Suprapubic skin (tissue), 4 donors: ENCODE measurements around the gene SPOCK1.

Experiments
- EP300 ChIP-seq: sonication (generic); formaldehyde crosslinking; IDR thresholded peaks from one replicate; pipeline ENCODE4 v1.6.1; 2017; ENCODE audit warnings: antibody characterized with exemption
- POLR2A ChIP-seq, 2 donors: fragments of 450-650 bp; IDR thresholded peaks; one replicate each; pipeline ENCODE4 v1.6.1; 2017; ENCODE audit warnings: antibody characterized with exemption in 2 of 2, mild to moderate bottlenecking in 2 of 2, moderate library complexity in 2 of 2
- POLR2AphosphoS5 ChIP-seq, 3 donors: sonication (generic); formaldehyde crosslinking; IDR thresholded peaks; one replicate each; pipeline ENCODE4 v1.6.1; 2017; ENCODE audit warnings: antibody characterized with exemption in 3 of 3
- TF ChIP-seq, protein P1 (sequence below), 2 donors: fragments of 200-600 bp in 1 of 2; fragments of 450-650 bp in 1 of 2; sonication (generic) in 1 of 2; IDR thresholded peaks; one replicate each; pipeline ENCODE4 v1.5.1; 2016 to 2019; ENCODE audit warnings: antibody characterized with exemption in 2 of 2, mild to moderate bottlenecking in 1 of 2, moderate library complexity in 1 of 2

DNA sequence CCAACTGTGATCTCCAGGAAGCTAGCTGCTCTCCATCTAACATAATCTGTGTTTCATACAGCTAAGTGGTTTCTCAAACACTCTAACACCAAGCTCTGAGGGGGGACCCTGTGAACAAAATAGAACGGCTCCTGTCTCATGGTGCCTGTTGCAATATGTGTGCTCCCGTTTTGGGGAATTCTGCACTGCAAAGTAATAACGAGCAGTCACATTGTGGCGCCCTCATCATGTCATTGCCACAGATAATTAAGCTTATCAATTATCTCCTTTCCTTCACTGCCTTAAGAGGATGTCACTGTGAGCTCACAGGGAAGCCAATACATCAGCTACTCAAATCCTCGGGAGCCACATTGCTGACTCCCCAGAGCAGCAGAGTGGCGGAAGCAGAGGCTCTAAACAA lies 416.2 kb downstream of the SPOCK1 start:
- TF ChIP-seq, protein P1, sequence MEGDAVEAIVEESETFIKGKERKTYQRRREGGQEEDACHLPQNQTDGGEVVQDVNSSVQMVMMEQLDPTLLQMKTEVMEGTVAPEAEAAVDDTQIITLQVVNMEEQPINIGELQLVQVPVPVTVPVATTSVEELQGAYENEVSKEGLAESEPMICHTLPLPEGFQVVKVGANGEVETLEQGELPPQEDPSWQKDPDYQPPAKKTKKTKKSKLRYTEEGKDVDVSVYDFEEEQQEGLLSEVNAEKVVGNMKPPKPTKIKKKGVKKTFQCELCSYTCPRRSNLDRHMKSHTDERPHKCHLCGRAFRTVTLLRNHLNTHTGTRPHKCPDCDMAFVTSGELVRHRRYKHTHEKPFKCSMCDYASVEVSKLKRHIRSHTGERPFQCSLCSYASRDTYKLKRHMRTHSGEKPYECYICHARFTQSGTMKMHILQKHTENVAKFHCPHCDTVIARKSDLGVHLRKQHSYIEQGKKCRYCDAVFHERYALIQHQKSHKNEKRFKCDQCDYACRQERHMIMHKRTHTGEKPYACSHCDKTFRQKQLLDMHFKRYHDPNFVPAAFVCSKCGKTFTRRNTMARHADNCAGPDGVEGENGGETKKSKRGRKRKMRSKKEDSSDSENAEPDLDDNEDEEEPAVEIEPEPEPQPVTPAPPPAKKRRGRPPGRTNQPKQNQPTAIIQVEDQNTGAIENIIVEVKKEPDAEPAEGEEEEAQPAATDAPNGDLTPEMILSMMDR (IDR thresholded peaks at IDR 0.05) = no peak
- no peak for TF ChIP-seq EP300
- no peak for TF ChIP-seq POLR2AphosphoS5 (IDR thresholded peaks at IDR 0.05)
- TF ChIP-seq POLR2A (IDR thresholded peaks at IDR 0.05) = no peak
